Large intestine (tissue), 3 donors: ENCODE data around the gene CRABP2. TPM values are rescaled to one million over a fixed set of nuclear protein-coding genes. Genes with fewer than 3 reads are reported as not detected.

Source experiments
- DNase-seq, 2 donors: peaks; one replicate each; pipeline versions ENCODE4 v3.0.0 to v3.0.0-alpha.2; 2013
- H3K27ac ChIP-seq: one replicate; pipeline ENCODE4 v1.5.1; 2013; ENCODE audit warnings: low read length
- H3K27me3 ChIP-seq: 2 replicates; pipeline ENCODE4 v1.6.1; 2013; ENCODE audit warnings: low read length; ENCODE audit not compliant: control insufficient read depth, insufficient read depth
- H3K36me3 ChIP-seq: 2 replicates; pipeline ENCODE4 v1.6.1; 2013; ENCODE audit warnings: low read length; ENCODE audit not compliant: control insufficient read depth, insufficient read depth
- H3K4me1 ChIP-seq: one replicate; pipeline ENCODE4 v1.6.1; 2013; ENCODE audit warnings: low read length; ENCODE audit not compliant: control insufficient read depth, insufficient read depth
- H3K4me3 ChIP-seq: one replicate; pipeline ENCODE4 v1.5.1; 2013; ENCODE audit warnings: low read length
- H3K9me3 ChIP-seq: one replicate; pipeline ENCODE4 v1.6.1; 2013; ENCODE audit warnings: mild to moderate bottlenecking, low read depth, low read length, moderate library complexity; ENCODE audit not compliant: control insufficient read depth
- WGBS: methylation state at CpG from one replicate; pipeline ENCODE4 v1.1.5; 2013; ENCODE audit warnings: low lambda C conversion rate; ENCODE audit not compliant: insufficient coverage; 5-methylcytosine and 5-hydroxymethylcytosine counted together
- polyA plus RNA-seq: library from polyadenylated mRNA; unstranded; fragments of 120-200 nt; gene quantifications from one replicate; pipeline ENCODE4 v1.2.1, GENCODE V29; 2013

Gene CRABP2
- polyA plus RNA-seq, 1 donor: 16.7 TPM

DNA sequence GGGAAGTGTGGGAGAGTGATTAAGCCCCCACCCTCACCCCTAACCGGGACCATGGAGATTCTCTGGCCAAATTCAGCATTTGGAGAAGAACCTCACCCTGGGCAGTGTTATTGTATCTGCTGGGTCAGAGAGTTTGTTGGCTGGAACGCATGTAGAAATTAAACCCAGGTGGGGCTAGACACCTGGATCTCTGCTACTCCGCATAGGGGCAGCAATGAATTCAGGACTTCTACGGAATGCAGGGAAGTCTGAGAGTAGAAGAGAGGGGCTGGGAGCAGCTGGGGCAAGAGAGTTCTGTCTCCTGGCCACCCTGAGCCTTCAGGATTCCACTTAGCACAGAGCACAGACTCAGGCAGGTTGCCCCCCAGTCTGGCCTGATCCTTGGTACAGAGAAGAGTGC is 3.6 kb upstream of the CRABP2 start:
- peaks cover 19% of the 10 kb centered on the region for H3K27me3 ChIP-seq
- no peaks in the 10 kb centered on the region for H3K36me3 ChIP-seq
- H3K27ac ChIP-seq: no peak overlapping the region
- peaks cover 40% of the 10 kb centered on the region for H3K4me1 ChIP-seq
- WGBS: 100% methylated on average over 1 of the region's 4 CpGs
- H3K4me3 ChIP-seq: no peak overlapping the region
- peaks cover 3% of the 10 kb centered on the region for H3K9me3 ChIP-seq
- DNase-seq: no peak

- no CpG with 5 or more reads among the region's 4 CpGs for WGBS
- H3K9me3 ChIP-seq: peaks cover 3% of the 10 kb centered on the region
- H3K27ac ChIP-seq: no peak overlapping the region
- no peak for DNase-seq
- H3K27me3 ChIP-seq: peaks cover 27% of the 10 kb centered on the region
- H3K36me3 ChIP-seq: no peaks in the 10 kb centered on the region
- H3K4me3 ChIP-seq: no peak overlapping the region
- peaks cover 44% of the 10 kb centered on the region for H3K4me1 ChIP-seq
These were observed 2.9 kb upstream of the CRABP2 start for GRCh38 chr1:156708218-156708661.

DNA sequence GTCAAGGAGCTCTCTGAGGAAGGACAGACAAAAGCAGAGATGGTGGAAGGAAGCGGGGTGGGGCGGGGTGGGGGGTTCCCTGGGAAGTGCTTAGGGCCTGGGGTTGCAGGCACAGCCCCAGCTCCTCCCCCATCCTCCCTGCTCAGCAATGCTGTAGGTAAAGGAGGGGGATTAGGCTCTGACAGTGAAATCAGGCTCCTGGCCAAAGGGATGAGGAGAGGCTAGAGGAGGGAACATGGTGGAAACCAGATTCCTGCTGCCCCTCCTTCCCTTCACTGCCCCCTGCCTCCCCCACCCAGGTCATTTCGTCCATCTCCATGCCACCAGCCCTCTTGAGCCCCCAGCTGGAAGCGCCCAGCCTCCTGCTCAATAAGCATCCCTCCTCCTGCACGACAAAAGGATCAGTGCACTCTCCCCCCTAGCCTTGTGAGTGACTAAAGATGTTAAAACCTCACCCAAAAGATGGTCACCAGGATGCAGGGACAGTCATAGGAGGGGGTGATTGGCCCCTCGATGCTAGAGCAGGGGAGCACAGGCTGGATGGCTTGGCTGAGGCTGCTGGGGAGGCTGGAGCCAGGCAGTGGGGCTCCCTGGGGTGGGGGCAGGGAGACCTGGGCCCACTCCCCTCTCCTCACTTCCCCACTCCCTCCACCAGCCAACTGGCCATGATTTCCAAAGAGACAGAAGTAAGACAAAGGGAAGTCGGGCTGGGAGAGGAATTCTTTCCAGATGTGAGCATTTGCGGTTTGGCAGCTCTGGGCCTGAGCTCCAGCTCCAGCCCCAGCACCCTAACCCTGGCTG is 2.2 kb upstream of the CRABP2 start:
- no CpG with 5 or more reads among the region's 8 CpGs for WGBS
- DNase-seq: no peak
- no peak overlapping the region for H3K4me3 ChIP-seq
- H3K4me1 ChIP-seq: peaks cover 44% of the 10 kb centered on the region
- H3K27me3 ChIP-seq: peaks cover 30% of the 10 kb centered on the region
- H3K9me3 ChIP-seq: peaks cover 3% of the 10 kb centered on the region
- no peaks in the 10 kb centered on the region for H3K36me3 ChIP-seq
- peak overlapping the region; percentile 12 for H3K27ac ChIP-seq

DNA sequence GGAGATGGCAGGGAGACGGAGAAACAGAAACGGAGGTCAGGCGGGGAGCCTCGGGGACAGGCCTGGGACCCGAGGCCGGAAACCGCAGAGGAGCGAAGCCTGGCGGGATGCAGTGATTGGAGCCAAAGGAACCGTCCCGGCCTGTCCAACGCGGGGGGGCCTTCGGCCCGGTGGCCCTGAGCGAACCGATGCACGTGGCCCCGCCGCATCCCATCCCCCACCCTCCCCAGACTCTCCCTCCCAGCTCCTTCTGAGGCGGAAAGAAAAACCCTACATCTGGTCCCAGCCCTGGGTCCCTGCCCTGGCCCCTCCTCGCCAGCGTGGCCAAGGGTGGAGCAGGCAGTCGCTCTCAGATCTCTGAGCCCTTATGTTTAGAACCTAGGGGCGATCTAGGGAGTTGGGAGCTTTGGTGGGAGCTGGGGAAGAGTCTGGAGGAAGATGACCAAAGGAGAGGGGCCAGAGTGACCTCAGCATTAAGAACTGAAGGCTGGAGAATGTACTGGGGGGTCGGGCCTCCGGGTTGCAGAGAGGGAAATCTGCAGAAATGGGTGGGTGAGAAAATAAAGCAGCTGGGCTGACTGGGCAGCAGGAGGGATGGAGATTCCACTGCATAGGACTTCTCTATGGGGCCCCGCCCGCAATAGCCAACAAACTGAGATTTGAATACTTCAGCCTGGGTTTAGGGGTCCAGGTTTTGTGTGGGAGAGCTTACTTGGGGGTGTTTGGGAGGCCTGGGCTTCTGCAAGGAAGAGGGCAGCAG is 1.5 kb upstream of the CRABP2 start:
- H3K27me3 ChIP-seq: peaks cover 30% of the 10 kb centered on the region
- peak in 1 of 2 donors; percentile 63 for DNase-seq
- H3K4me3 ChIP-seq: peak overlapping the region; percentile 39
- peaks cover 44% of the 10 kb centered on the region for H3K4me1 ChIP-seq
- no peaks in the 10 kb centered on the region for H3K36me3 ChIP-seq
- no CpG with 5 or more reads among the region's 29 CpGs for WGBS
- peaks cover 3% of the 10 kb centered on the region for H3K9me3 ChIP-seq
- H3K27ac ChIP-seq: peak overlapping the region; percentile 8

- DNase-seq: peak in 1 of 2 donors; percentile 67
- no CpG with 5 or more reads among the region's 45 CpGs for WGBS
- Histone ChIP-seq H3K36me3 (no peaks in the 10 kb centered on the region), H3K4me3 (peak overlapping the region; percentile 39), H3K4me1 (peaks cover 44% of the 10 kb centered on the region), H3K27ac (peak overlapping the region; percentile 2), H3K27me3 (peaks cover 30% of the 10 kb centered on the region), H3K9me3 (peaks cover 3% of the 10 kb centered on the region)
These were observed 704 bp upstream of the CRABP2 start for GRCh38 chr1:156705918-156706656.

DNA sequence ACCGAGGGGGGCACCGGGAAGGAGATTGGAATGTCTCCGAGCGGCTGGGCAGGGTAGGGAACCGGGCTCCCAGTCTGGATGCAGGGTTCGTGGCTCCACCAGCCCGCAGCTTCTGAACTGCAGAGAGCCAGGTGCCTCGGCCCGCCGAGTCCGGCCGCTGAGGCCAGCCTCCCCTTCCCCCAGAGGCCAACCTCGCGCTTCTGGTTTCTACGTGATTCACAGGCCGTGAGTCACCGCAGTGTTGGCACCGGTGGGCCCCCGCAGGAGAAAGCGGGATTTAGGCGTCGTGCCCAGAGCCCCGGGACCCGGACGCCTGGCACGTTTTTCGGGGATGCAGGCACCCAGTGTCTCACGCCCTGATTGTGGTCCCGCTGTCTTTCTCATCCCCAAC is 458 bp downstream of the CRABP2 start:
- DNase-seq: no peak
- Histone ChIP-seq H3K27me3 (peaks cover 30% of the 10 kb centered on the region), H3K27ac (no peak overlapping the region), H3K9me3 (peaks cover 3% of the 10 kb centered on the region), H3K36me3 (no peaks in the 10 kb centered on the region), H3K4me1 (peaks cover 42% of the 10 kb centered on the region), H3K4me3 (peak overlapping the region; percentile 39)
- no CpG with 5 or more reads among the region's 29 CpGs for WGBS

DNA sequence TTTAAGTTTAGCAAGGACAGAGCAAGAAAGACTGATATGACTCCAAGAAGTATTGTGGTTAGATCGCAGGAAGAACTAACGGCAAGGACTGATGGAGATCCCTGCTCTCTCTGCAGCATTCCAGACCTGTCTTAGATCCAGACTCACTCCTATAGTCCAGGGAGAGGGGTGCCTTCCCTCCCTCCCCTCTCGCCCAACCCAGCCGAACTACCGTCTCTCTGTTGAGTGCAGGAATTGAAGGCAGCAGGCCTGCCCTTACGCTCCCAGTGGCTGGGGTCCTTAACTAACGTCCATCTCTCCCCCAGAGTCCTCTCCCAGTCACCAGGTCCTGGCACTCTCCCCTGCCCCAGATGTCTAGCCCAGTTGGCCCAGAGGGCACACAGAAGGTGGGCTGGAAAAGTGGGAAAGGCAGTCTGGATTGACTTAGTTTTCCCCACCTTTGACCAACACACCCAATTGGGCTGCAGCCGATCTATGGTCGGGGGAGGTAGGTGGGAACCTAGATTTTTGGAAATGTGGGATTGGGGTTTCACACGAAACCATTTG is 1.1 kb downstream of the CRABP2 start:
- Histone ChIP-seq H3K27me3 (peaks cover 30% of the 10 kb centered on the region), H3K27ac (no peak overlapping the region)
- no CpG with 5 or more reads among the region's 10 CpGs for WGBS

GRCh38 chr1:156703741-156704140 is 1.6 kb downstream of the CRABP2 start:
- peaks cover 3% of the 10 kb centered on the region for H3K9me3 ChIP-seq
- no CpG with 5 or more reads among the region's 4 CpGs for WGBS
- peaks cover 42% of the 10 kb centered on the region for H3K4me1 ChIP-seq
- no peak for DNase-seq
- H3K27me3 ChIP-seq: peaks cover 30% of the 10 kb centered on the region
- H3K27ac ChIP-seq: no peak overlapping the region
- H3K36me3 ChIP-seq: no peaks in the 10 kb centered on the region
- H3K4me3 ChIP-seq: no peak overlapping the region

More for the DNA sequence above, 1.1 kb downstream of the CRABP2 start:
- no peak overlapping the region for H3K4me3 ChIP-seq
- DNase-seq: no peak
- H3K36me3 ChIP-seq: no peaks in the 10 kb centered on the region
- H3K9me3 ChIP-seq: peaks cover 3% of the 10 kb centered on the region
- peaks cover 42% of the 10 kb centered on the region for H3K4me1 ChIP-seq

DNA sequence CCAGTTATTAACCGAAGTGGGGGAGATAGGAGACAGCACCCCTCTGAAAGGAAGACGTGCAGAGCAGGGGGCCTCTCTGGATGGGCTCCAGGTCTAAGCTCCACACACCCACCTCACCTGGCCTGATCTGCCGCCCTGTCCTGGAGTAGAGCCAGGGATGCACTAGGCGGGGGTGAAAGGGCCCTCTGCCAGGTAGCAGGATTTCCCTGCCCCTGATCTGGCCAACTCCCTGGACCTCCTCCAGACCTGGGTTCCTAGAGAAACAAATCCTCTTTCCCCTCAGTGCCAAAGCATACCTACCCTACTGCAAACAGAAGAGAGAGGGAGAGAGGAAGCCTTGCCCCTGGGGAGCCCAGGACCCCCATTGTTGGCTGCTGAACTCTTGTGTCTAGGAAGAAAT is 2.0 kb downstream of the CRABP2 start:
- peaks cover 40% of the 10 kb centered on the region for H3K4me1 ChIP-seq
- H3K27me3 ChIP-seq: peaks cover 30% of the 10 kb centered on the region
- no peak for DNase-seq
- H3K27ac ChIP-seq: no peak overlapping the region
- H3K9me3 ChIP-seq: peaks cover 3% of the 10 kb centered on the region
- no peak overlapping the region for H3K4me3 ChIP-seq
- WGBS: no CpG with 5 or more reads among the region's 4 CpGs
- H3K36me3 ChIP-seq: no peaks in the 10 kb centered on the region
